ENCODE measurements around the gene VPS33A.

The VPS33A gene

GRCh38 chr12:122293081-122293480 is 26.8 kb upstream of the VPS33A start:
- TF ChIP-seq CTCF (IDR thresholded peaks at IDR 0.05; ENCODE audit: low read depth, low read length) (no peak), EZH2phosphoT487 (IDR thresholded peaks at IDR 0.05; ENCODE audit: low read depth) (no peak)
- H2AFZ ChIP-seq (ENCODE audit: low read depth, low read length) = no peak overlapping the region
- peaks cover 6% of the 10 kb centered on the region for H3K4me1 ChIP-seq (ENCODE audit: low read length)
- H3K27ac ChIP-seq (ENCODE audit: low read length) = no peak overlapping the region
- no peak overlapping the region for H3K9ac ChIP-seq (ENCODE audit: low read length)
- no peak overlapping the region for H3K4me2 ChIP-seq (ENCODE audit: low read length)
- no peaks in the 10 kb centered on the region for H3K36me3 ChIP-seq (replicated peaks; ENCODE audit: low read depth, low read length)
- H3K4me3 ChIP-seq (ENCODE audit: low read length) = no peak overlapping the region
- no peaks in the 10 kb centered on the region for H3K9me3 ChIP-seq (ENCODE audit: insufficient read depth, low read length)
- no peaks in the 10 kb centered on the region for H4K20me1 ChIP-seq (ENCODE audit: insufficient read depth, low read length)
- no peaks in the 10 kb centered on the region for H3K79me2 ChIP-seq (ENCODE audit: low read length)
- H3K27me3 ChIP-seq (ENCODE audit: low read depth, low read length) = no peaks in the 10 kb centered on the region

- no peaks in the 10 kb centered on the region for H3K9me3 ChIP-seq (ENCODE audit: insufficient read depth, low read length)
- no peak overlapping the region for H2AFZ ChIP-seq (ENCODE audit: low read depth, low read length)
- no peak for TF ChIP-seq CTCF (IDR thresholded peaks at IDR 0.05; ENCODE audit: low read depth, low read length)
- no peak for TF ChIP-seq EZH2phosphoT487 (IDR thresholded peaks at IDR 0.05; ENCODE audit: low read depth)
- H3K27me3 ChIP-seq (ENCODE audit: low read depth, low read length) = no peaks in the 10 kb centered on the region
- H3K27ac ChIP-seq (ENCODE audit: low read length) = no peak overlapping the region
- no peak overlapping the region for H3K4me3 ChIP-seq (ENCODE audit: low read length)
- no peaks in the 10 kb centered on the region for H4K20me1 ChIP-seq (ENCODE audit: insufficient read depth, low read length)
- H3K9ac ChIP-seq (ENCODE audit: low read length) = no peak overlapping the region
- no peak overlapping the region for H3K4me2 ChIP-seq (ENCODE audit: low read length)
- no peaks in the 10 kb centered on the region for H3K36me3 ChIP-seq (replicated peaks; ENCODE audit: low read depth, low read length)
- peaks cover 15% of the 10 kb centered on the region for H3K4me1 ChIP-seq (ENCODE audit: low read length)
- H3K79me2 ChIP-seq (ENCODE audit: low read length) = no peaks in the 10 kb centered on the region
Observed at GRCh38 chr12:122291431-122291830, 25.1 kb upstream of the VPS33A start.

GRCh38 chr12:122283680-122284079 is 17.4 kb upstream of the VPS33A start:
- Histone ChIP-seq H3K36me3 (replicated peaks; ENCODE audit: low read depth, low read length) (no peaks in the 10 kb centered on the region), H3K9me3 (ENCODE audit: insufficient read depth, low read length) (no peaks in the 10 kb centered on the region), H2AFZ (ENCODE audit: low read depth, low read length) (no peak overlapping the region), H3K4me3 (ENCODE audit: low read length) (no peak overlapping the region), H3K4me2 (ENCODE audit: low read length) (no peak overlapping the region), H3K79me2 (ENCODE audit: low read length) (no peaks in the 10 kb centered on the region), H3K9ac (ENCODE audit: low read length) (no peak overlapping the region), H3K27me3 (ENCODE audit: low read depth, low read length) (no peaks in the 10 kb centered on the region), H4K20me1 (ENCODE audit: insufficient read depth, low read length) (no peaks in the 10 kb centered on the region), H3K4me1 (ENCODE audit: low read length) (peaks cover 11% of the 10 kb centered on the region), H3K27ac (ENCODE audit: low read length) (no peak overlapping the region)
- TF ChIP-seq CTCF (IDR thresholded peaks at IDR 0.05; ENCODE audit: low read depth, low read length) (no peak), EZH2phosphoT487 (IDR thresholded peaks at IDR 0.05; ENCODE audit: low read depth) (no peak)

- Histone ChIP-seq H3K9ac (ENCODE audit: low read length) (no peak overlapping the region), H3K36me3 (replicated peaks; ENCODE audit: low read depth, low read length) (peaks cover 3% of the 10 kb centered on the region), H3K4me1 (ENCODE audit: low read length) (no peaks in the 10 kb centered on the region), H3K4me3 (ENCODE audit: low read length) (no peak overlapping the region), H4K20me1 (ENCODE audit: insufficient read depth, low read length) (no peaks in the 10 kb centered on the region), H2AFZ (ENCODE audit: low read depth, low read length) (no peak overlapping the region), H3K79me2 (ENCODE audit: low read length) (no peaks in the 10 kb centered on the region), H3K4me2 (ENCODE audit: low read length) (no peak overlapping the region), H3K27ac (ENCODE audit: low read length) (no peak overlapping the region), H3K27me3 (ENCODE audit: low read depth, low read length) (no peaks in the 10 kb centered on the region), H3K9me3 (ENCODE audit: insufficient read depth, low read length) (no peaks in the 10 kb centered on the region)
- no peak for TF ChIP-seq CTCF (IDR thresholded peaks at IDR 0.05; ENCODE audit: low read depth, low read length)
- no peak for TF ChIP-seq EZH2phosphoT487 (IDR thresholded peaks at IDR 0.05; ENCODE audit: low read depth)
Observed at GRCh38 chr12:122282061-122282460, 15.8 kb upstream of the VPS33A start.
